ENCODE measurements around the gene ANKS1B.

GRCh38 chr12:99758997-99759396 lies 225.7 kb downstream of the ANKS1B start:
- TF ChIP-seq CTCF (conservative IDR thresholded peaks at IDR 0.05; ENCODE audit: low read depth, low read length) (no peak), RFX5 (IDR thresholded peaks at IDR 0.05; ENCODE audit: low read depth, low read length) (no peak), MAZ (IDR thresholded peaks at IDR 0.05; ENCODE audit: borderline replicate concordance, low read depth, low read length) (no peak), SMC3 (IDR thresholded peaks at IDR 0.05; ENCODE audit: low read depth, low read length) (no peak), CHD1 (IDR thresholded peaks at IDR 0.05; ENCODE audit: low read depth, low read length) (no peak), CEBPB (IDR thresholded peaks at IDR 0.05; ENCODE audit: low read depth, low read length) (no peak)

Data from IMR-90 (cell line).